Amygdala (tissue), 56 donors: ENCODE results near the gene PSMB9.
"Not testable (repeated sequence)": the region's sequence is repeated elsewhere in the genome, so short reads cannot be mapped to it uniquely, and the experiment has no call there.

Source experiments
- DNase-seq, 56 donors: peaks; one replicate each; lab custom pipeline; 2025; lab: John Stamatoyannopoulos, UW

Gene PSMB9

GRCh38 chr6:32855467-32856174, 1.6 kb downstream of the PSMB9 start:
- no peak for DNase-seq

GRCh38 chr6:32857156-32857891, 3.3 kb downstream of the PSMB9 start:
- DNase-seq = no peak

- DNase-seq = no peak
These were observed 4.2 kb downstream of the PSMB9 start for GRCh38 chr6:32858194-32858593.

GRCh38 chr6:32860674-32861073, 6.7 kb downstream of the PSMB9 start:
- no peak for DNase-seq

- no peak for DNase-seq
These were observed 8.7 kb downstream of the PSMB9 start for GRCh38 chr6:32862725-32863124.

GRCh38 chr6:32865724-32866443, 11.9 kb downstream of the PSMB9 start:
- no peak for DNase-seq

- no peak for DNase-seq
These were observed 13.1 kb downstream of the PSMB9 start for GRCh38 chr6:32867022-32867477.

- no peak for DNase-seq
These were observed 13.7 kb downstream of the PSMB9 start for GRCh38 chr6:32867554-32868256.

- peak in 41 of 56 donors; percentile 15 to 88 (median 47) for DNase-seq
These were observed 14.3 kb downstream of the PSMB9 start for GRCh38 chr6:32868257-32868788.

- not testable (repeated sequence) for DNase-seq
These were observed 20.0 kb downstream of the PSMB9 start for GRCh38 chr6:32873947-32874346.

- no peak for DNase-seq
These were observed 22.6 kb downstream of the PSMB9 start for GRCh38 chr6:32876603-32877002.

- no peak for DNase-seq
These were observed 25.7 kb downstream of the PSMB9 start for GRCh38 chr6:32879691-32880090.

- not testable (repeated sequence) for DNase-seq
These were observed 27.0 kb downstream of the PSMB9 start for GRCh38 chr6:32880962-32881361.

GRCh38 chr6:32882879-32883250, 28.9 kb downstream of the PSMB9 start:
- DNase-seq = no peak

- DNase-seq = peak in 6 of 56 donors; percentile 9 to 28 (median 16)
These were observed 29.8 kb downstream of the PSMB9 start for GRCh38 chr6:32883789-32884188.

GRCh38 chr6:32885698-32886286, 31.8 kb downstream of the PSMB9 start:
- DNase-seq = peak in 1 of 56 donors; percentile 73

GRCh38 chr6:32886681-32887383, 32.8 kb downstream of the PSMB9 start:
- peak in 3 of 56 donors; percentile 14 to 54 (median 32) for DNase-seq

- no peak for DNase-seq
These were observed 33.6 kb downstream of the PSMB9 start for GRCh38 chr6:32887616-32888015.

- DNase-seq = no peak
These were observed 34.6 kb downstream of the PSMB9 start for GRCh38 chr6:32888576-32888975.
